NB4 (cell line): Measurements from ENCODE around the gene CALR3.

Source experiments
- MAX ChIP-seq: IDR thresholded peaks from 2 replicates; pipeline ENCODE4 v1.6.1; 2011; ENCODE audit warnings: low read depth, low read length
- MYC ChIP-seq: IDR thresholded peaks from 2 replicates; pipeline ENCODE4 v1.6.1; 2011; ENCODE audit warnings: low read depth, low read length
- POLR2A ChIP-seq: IDR thresholded peaks from 2 replicates; pipeline ENCODE4 v1.6.1; 2011; ENCODE audit warnings: mild to moderate bottlenecking; ENCODE audit not compliant: insufficient read length; ENCODE audit errors: extremely low read depth
- TF ChIP-seq, protein P1 (sequence below): IDR thresholded peaks from one replicate; pipeline ENCODE4 v1.5.1; 2012; ENCODE audit warnings: low read depth, low read length

DNA sequence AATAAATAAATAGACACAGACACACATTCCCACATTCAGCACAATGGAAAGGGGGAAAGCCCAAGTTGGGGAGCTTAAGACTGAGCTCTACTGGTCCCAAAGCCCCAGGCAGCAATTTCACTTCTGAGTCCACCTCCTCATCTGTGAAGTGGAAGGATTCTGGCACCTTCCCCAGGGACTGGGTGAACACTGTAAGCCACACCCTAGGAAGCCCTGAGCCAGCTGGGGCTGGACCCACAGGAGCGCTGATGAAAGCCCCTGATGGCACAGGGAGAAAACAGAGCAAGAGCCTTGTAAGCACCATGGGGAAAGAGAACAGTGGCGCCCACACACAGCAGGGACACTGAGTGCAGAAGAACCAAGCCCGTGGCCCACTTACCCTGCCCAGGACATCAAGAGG lies 62.0 kb downstream of the CALR3 start:
- TF ChIP-seq POLR2A, result no peak
- TF ChIP-seq, protein P1, sequence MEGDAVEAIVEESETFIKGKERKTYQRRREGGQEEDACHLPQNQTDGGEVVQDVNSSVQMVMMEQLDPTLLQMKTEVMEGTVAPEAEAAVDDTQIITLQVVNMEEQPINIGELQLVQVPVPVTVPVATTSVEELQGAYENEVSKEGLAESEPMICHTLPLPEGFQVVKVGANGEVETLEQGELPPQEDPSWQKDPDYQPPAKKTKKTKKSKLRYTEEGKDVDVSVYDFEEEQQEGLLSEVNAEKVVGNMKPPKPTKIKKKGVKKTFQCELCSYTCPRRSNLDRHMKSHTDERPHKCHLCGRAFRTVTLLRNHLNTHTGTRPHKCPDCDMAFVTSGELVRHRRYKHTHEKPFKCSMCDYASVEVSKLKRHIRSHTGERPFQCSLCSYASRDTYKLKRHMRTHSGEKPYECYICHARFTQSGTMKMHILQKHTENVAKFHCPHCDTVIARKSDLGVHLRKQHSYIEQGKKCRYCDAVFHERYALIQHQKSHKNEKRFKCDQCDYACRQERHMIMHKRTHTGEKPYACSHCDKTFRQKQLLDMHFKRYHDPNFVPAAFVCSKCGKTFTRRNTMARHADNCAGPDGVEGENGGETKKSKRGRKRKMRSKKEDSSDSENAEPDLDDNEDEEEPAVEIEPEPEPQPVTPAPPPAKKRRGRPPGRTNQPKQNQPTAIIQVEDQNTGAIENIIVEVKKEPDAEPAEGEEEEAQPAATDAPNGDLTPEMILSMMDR, result no peak
- TF ChIP-seq MAX, result no peak
- TF ChIP-seq MYC, result no peak
